ENCODE results near the gene SSR2.

Gene SSR2

GRCh38 chr1:156020293-156021092 lies at the start of gene SSR2:
Gene SSR2 (minus strand): TSS chr1:156020951. CDS start chr1:156020167, 784 bp downstream.
- DNase-seq = peak; percentile 96 to 99

GRCh38 chr1:156070548-156070947 lies 49.8 kb upstream of the SSR2 start:
- no peak for DNase-seq

- no peak for DNase-seq
Observed at GRCh38 chr1:156069490-156070455, 49.0 kb upstream of the SSR2 start.

DNA sequence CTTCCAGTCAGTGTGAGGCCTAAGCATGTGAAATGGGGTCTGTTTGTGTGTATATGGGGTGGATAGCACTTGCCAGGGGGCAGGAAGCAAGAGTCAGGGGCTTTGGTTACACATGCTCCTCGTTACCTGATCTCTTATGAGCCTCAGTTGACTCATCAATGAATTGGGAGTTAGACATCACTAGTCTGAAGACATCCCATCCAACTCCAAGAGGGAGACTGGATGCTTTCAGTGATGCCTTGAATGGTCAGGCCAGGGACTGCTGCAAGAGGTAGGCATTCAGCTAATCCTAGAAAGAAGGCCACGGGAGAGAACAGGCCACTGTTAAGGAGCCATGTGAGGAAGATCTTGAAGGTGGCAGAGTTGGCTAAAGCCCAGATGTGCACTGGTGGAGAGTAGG lies 46.5 kb upstream of the SSR2 start:
- no peak for DNase-seq

DNA sequence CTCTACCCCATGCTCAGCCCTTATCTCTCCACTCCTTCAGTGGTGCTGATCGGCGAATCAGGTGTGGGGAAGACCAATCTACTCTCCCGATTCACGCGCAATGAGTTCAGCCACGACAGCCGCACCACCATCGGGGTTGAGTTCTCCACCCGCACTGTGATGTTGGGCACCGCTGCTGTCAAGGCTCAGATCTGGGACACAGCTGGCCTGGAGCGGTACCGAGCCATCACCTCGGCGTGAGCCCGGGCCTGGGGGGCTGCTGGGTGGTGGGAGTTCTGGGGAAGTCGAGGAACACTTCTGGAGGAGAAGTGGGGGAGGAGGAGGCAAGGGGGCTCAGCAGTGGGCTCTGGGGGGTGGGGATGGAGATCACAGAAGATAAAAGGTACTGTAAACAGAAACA lies 45.1 kb upstream of the SSR2 start:
- no peak for DNase-seq

- DNase-seq = no peak
Observed at GRCh38 chr1:156065212-156065611, 44.5 kb upstream of the SSR2 start.

DNA sequence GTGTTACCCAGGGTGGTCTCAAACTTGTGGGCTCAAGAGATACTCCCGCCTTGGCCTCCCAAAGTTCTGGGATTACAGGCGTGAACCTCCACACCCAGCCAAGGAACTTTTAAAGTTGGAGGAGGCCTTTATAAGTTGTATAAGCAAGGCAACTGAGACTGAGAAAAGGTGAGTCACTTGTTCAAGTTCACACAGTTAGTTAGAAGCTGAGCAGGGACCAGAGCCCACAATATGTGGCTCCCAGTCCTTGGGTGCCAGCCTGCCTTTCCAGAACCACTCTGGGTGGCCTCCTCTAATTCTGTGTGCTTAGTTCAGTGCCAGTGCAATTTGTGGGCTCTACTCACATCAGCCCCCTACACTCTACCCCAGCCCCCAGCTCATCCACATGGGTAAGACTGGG lies 43.9 kb upstream of the SSR2 start:
- no peak for DNase-seq

DNA sequence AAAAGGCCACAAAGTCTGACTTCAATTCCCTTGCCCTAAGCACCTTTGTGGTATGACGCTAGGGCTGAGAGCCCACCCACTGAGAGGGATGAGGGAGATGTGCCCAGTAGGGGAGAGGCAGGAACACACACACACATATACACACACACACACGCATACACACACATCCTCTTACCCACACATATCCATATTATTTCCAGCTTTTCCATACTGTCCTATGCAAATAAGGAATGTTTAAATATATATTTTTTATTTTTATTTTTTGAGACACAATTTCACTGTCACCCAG lies 43.2 kb upstream of the SSR2 start:
- DNase-seq = no peak

DNA sequence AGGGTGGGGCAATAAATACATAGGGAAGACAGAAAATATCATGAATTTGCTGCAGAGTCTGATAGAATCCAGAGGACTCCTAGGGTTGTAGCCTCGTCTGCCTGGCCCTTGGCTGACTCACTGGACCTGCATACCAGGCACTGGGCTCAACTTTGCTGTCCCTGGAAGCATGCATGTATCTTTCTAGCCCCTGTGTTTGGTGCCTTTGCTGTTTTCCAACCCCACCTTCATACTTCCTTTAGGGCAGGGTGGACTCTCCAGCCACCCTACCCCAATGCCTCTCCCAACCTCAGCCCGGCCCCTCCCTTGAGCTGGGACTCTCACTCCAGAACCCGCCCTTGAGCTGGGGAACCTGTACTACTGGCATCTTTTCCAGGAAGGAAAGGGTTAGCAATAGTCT lies 41.4 kb upstream of the SSR2 start:
- DNase-seq = no peak

DNA sequence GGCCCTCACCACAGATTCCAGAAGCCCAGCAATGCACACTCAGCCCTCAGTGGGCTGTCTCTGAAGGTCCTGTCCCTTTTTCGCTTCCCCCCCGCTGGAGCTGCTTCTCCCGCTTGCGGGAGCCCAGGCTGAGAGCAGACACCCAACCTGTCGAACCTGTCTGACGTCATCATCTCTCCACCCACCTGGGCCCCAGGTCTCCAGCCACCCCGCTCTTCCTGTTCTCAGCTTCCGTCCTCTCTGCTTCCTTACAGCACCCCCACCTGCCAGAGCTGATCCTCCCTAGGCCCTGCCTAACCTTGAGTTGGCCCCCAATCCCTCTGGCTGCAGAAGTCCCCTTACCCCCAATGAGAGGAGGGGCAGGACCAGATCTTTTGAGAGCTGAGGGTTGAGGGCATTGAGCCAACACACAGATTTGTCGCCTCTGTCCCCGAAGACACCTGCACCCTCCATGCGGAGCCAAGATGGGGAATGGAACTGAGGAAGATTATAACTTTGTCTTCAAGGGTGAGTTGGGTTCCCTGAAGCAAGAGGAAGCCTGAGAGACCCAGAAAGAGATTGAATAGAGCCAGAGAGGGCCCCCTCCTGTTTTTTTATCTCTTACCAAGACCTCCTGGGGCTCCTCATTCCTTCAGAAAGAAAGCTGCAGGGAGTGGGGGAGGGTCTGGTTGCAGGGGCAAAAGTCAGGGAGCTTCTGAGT lies 40.3 kb upstream of the SSR2 start, which contains the start of gene RAB25:
Gene RAB25 (plus strand): TSS at position 224 of the 700 bp plus-strand sequence. CDS start 241 bp downstream, at position 465.
- peak; percentile 89 to 98 for DNase-seq

DNA sequence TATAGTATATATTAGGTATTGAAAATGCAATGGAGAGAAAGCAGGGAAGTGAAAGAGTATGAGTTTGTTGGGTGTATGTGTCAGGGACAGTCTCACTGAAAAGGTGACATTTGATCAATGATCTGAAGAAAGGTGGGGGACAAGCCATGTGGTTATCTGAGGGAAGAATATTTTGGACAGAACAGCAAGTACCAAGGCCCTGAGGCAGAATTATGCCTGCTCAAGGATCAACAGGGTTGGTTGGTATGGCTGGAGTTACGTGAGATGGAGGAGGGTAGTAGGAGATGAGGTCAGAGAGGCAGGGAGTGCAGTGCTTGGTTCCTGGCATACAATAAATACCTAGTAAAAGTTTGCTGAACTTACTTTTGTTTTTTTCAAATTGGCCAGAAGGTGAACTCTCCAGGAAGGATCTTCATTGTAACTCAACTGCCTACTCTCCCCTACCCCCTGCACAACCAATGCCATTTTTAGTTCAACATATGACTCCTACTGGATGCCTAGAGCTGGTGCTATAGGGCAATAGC lies 35.6 kb upstream of the SSR2 start:
- DNase-seq = no peak

GRCh38 chr1:156055281-156056048 lies 34.7 kb upstream of the SSR2 start:
- no peak for DNase-seq

DNA sequence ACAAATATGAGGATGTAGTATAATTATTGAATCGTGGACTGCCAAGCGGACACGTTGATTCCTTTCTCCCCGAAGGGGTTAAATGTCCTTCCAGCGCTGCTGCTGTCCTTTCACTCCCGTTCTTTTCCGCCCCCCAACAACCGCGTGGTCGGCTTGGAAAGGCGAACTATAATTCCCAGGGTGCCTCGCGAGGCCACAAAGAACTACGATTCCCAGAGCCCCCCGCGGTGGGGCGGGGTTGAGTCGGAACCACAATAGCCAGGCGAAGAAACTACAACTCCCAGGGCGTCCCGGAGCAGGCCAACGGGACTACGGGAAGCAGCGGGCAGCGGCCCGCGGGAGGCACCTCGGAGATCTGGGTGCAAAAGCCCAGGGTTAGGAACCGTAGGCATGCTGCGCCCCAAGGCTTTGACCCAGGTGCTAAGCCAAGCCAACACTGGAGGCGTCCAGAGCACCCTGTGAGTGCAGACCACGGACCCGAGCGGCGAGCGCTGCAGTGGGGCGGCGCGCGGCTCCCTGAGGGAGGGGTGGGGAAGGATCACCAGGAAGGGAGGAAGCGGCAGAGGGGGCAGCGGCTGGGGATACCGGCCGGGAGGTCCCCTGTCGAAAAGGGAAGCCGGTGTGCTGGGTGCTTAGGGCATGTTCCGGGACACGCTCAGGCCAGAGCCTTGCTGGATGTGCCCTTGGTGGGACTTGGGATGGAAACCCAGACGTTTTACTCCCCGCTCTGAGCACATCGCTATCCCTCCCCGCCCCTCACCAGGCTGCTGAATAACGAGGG lies 33.9 kb upstream of the SSR2 start, which contains the start of gene LAMTOR2:
Gene LAMTOR2 (plus strand): TSS at position 283 of the 781 bp plus-strand sequence. CDS start 108 bp downstream, at position 391.
- peak; percentile 99 to 100 for DNase-seq

DNA sequence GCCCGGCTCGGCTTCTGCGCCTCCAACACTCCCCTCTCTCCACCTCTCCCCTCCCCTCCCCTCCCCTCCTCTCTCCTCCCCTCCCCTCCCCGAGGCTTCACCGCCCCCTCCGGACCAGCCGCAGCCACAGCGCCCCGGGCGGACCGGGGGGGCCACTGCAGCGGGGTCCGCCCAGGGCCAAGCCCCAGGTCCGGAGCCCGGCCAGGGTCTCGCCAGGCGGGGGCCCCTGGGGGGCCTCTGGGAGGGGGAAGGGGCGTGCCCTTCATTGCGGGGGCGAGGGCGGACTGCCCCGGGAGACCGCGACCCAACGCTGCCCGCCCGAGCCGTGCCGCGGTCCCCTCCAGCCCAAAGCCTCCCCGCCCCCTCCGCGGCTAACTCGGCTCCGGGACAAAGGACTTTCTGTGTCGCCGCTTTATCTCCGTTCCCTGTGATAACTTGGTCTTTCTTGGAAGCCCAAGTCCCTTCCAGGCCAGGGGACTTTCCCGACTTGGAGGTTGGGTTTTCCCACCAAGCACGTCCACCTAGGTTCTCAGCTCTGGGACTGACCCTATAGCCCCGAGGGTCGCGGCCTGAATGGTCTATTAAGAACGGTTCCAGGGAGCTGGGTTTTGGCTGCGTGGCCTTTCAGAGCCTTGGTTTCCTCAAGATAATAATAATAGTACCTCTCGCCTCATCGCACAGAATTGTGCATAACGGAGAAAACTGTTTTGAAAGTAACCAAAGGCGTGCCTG lies 33.2 kb upstream of the SSR2 start, which contains the start of gene UBQLN4:
Gene UBQLN4 (minus strand): TSS at position 31 of the 732 bp plus-strand sequence. CDS start 97 bp downstream, outside the sequence.
- peak; percentile 86 to 98 for DNase-seq

GRCh38 chr1:156052862-156053767 lies 32.4 kb upstream of the SSR2 start:
- peak; percentile 79 to 90 for DNase-seq

DNA sequence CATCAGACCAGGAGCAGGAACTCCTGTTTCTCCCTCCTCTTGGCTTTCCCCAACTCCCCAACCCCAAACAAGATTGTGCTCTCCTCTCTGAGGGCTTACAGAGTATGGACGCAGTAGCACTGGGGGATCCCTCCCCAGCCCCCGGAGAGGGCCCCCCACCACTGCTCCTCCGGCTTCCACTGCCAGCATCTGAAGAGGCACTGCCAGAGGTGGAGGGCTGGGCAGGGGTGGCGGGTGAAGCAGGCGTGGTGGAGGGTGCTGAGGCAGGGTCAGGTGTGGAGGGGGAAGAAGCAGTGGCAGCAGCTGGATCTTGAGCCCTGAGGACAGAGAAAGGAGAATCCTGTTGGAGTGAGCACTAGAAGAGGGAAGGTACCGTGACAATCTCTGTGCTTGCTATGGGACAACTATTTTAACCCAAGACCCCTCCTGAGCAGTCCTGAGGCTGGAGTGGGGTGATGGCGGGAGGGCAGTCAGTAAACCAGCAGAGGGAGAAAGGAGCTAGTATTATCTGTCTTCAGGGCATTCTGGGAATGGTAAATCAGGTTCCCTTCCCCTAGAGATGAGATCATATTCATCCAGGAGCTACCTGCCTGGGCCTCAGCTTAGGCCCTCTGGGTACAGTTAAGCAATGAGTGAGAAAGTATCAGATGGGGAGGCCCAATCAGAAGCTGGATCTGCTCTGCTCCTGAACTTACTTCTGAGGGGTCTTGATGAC lies 30.4 kb upstream of the SSR2 start:
- DNase-seq = no peak

DNA sequence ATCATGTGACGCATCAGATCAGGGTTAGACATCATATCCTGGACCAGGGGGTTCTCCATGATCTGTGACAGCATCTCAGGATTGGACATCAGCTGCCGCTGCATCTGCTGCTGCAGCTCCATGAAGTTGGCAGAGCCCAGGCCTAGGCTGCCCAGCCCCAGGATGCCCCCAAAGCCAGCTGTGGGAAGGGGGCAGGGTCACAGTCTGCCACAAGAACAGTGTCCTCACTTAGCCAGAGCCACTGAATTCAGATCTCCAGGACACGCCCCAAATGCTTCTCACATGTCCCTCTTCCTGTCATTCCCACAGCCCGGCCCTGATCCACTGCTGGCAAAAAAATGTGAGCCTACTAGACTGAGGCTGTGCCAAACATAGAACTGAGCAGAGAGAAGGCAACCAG lies 29.6 kb upstream of the SSR2 start:
- no peak for DNase-seq

GRCh38 chr1:156048663-156049258 lies 28.0 kb upstream of the SSR2 start:
- DNase-seq = no peak

All from NCI-H526 (cell line).